ENCODE data around the gene SPINK13.

- TF ChIP-seq CTCF (IDR thresholded peaks at IDR 0.05; ENCODE audit: low read depth, low read length): no peak
- TF ChIP-seq EZH2phosphoT487 (IDR thresholded peaks at IDR 0.05; ENCODE audit: low read depth): no peak
These were observed 7.4 kb upstream of the SPINK13 start for GRCh38 chr5:148261221-148261620.

All from OCI-LY3 (cell line).